Fibroblast of villous mesenchyme (primary cell): ENCODE measurements around the gene MAGOH. TPM values are rescaled to one million over a fixed set of nuclear protein-coding genes. Genes with fewer than 3 reads are reported as not detected.
"Not testable (repeated sequence)": the region's sequence is repeated elsewhere in the genome, so short reads cannot be mapped to it uniquely, and the experiment has no call there.

Source experiments
- DNase-seq: peaks from one replicate; pipeline ENCODE4 v3.0.0-alpha.2; 2010; ENCODE audit warnings: low read depth
- H3K4me3 ChIP-seq: 2 replicates; pipeline ENCODE4 v1.5.1; 2011; ENCODE audit warnings: low read depth, mild to moderate bottlenecking, low read length
- total RNA-seq: library from RNA; depleted of rRNA; stranded (reverse); fragments of >200 nt; gene quantifications from 2 replicates; pipeline ENCODE4 v1.2.3, GENCODE V29; 2012
- TF ChIP-seq, protein P1 (sequence below): IDR thresholded peaks from 2 replicates; pipeline ENCODE4 v1.5.1; 2012; ENCODE audit warnings: low read depth, mild to moderate bottlenecking, low read length; ENCODE audit not compliant: insufficient read depth

MAGOH gene
- total RNA-seq, 1 donor: 30.2 TPM

DNA sequence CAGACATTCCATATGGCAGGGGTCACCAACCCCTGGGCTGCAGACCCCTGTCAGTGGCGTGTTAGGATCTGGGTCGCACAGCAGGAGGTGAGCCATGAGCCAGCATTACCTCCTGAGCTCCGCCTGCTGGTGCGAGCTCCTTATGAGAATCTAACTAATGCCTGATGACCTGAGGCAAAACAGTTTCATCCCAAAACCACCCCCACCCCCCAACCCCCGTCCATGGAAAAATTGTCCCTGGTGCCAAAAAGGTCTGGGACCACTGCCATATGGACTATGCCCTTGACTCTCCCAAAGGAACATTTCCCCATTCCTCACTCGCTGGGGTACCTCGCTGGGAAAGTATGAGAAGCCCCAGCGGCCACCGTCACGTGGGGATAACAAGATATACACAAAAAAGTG is 48.1 kb downstream of the MAGOH start:
- no peak for DNase-seq
- TF ChIP-seq, protein P1, sequence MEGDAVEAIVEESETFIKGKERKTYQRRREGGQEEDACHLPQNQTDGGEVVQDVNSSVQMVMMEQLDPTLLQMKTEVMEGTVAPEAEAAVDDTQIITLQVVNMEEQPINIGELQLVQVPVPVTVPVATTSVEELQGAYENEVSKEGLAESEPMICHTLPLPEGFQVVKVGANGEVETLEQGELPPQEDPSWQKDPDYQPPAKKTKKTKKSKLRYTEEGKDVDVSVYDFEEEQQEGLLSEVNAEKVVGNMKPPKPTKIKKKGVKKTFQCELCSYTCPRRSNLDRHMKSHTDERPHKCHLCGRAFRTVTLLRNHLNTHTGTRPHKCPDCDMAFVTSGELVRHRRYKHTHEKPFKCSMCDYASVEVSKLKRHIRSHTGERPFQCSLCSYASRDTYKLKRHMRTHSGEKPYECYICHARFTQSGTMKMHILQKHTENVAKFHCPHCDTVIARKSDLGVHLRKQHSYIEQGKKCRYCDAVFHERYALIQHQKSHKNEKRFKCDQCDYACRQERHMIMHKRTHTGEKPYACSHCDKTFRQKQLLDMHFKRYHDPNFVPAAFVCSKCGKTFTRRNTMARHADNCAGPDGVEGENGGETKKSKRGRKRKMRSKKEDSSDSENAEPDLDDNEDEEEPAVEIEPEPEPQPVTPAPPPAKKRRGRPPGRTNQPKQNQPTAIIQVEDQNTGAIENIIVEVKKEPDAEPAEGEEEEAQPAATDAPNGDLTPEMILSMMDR: no peak

DNA sequence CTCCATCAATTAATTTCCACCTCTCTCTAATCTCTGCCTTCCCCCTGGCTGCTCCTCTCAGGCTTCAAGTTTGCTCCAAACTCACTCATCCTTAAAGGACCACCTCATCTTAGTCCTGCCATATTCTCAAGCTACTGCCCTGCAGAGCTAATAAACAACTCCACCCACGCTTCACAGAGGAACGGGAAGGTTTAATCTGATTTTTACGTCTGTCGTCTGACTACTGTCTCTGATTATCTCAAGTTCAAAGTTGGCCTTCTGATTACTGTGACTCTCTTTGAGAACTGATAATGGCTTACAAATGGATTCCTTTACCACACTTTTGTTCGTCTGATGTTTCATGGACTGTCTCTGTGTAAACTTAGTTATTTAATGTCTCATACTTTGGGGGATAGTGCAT is 49.3 kb downstream of the MAGOH start:
- TF ChIP-seq, protein P1: no peak
- DNase-seq: peak; percentile 11

More for the DNA sequence above, 48.1 kb downstream of the MAGOH start:
- H3K4me3 ChIP-seq: no peak overlapping the region

DNA sequence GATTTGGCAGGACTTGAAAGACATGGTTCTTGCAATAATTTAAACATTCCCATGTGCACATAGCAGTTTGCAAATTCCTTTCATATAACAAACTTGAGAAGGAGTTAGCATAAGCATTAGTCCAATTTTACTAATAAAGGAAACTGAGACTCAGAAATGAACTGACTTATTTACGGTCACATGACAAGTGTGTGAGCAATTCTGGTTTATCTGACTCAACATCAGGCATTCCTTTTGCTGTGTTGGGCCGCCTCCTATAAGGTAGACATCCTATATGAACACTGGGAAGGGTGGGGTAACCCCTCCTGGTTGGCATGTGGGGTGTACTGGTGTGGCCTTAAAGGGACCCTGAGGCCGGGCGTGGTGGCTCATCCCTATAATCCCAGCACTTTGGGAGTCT is 50.2 kb downstream of the MAGOH start:
- DNase-seq: no peak
- H3K4me3 ChIP-seq: no peak overlapping the region
- TF ChIP-seq, protein P1: no peak

More for the DNA sequence above, 49.3 kb downstream of the MAGOH start:
- no peak overlapping the region for H3K4me3 ChIP-seq

DNA sequence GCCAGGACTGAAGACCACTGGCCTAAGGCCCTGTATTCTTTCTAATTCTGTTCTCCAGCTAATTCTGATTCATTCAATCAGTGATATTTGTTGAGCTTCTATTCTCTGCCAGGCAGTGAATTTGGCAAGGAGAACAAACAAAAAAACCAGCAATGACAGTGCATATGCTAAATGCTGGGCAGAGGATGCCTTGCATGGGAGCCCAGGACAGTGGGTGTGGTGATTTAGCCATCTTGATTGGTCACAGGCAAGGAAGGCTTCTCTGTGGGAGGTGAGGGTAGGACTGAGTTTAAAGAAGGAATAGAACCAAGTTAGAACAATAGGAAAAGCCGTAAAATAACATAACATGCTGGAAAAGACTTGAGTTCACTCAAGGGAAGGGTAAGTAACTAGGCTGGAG is 50.9 kb downstream of the MAGOH start:
- DNase-seq: no peak
- TF ChIP-seq, protein P1: no peak

DNA sequence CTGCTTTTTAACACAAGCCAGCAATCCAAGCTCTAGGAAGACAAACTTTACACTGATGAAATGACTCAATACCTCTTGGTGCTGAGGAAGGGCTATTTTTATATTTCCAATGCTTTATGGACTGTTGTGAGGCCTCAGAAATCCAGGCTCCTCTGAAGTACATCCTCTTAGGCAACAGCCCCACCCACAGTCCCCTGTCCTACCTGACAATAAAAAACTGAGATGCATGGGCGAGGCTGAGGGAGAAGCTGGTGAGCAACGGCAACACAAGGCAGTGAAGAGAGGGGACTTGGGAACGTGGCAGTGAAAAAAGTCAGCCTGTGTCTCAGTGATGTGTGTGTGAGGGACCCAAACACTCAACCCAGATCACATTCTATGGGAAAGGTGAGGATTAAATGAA is 51.8 kb downstream of the MAGOH start:
- H3K4me3 ChIP-seq: no peak overlapping the region
- DNase-seq: no peak
- TF ChIP-seq, protein P1: no peak

More for the DNA sequence above, 50.9 kb downstream of the MAGOH start:
- no peak overlapping the region for H3K4me3 ChIP-seq

DNA sequence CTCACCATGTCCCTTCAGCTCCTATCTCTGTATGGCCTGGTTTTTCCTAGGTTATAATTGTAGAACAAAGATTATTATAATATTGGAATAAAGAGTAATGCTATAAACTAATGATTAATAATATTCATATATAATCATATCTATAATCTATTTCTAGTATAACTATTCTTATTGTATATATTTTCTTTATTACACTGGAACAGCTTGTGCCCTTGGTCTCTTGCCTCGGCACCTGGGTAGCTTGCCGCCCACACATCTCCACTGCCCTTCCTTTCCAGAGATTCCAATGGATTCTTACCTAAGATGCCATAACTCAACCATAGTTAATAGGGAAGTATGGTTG is 52.4 kb downstream of the MAGOH start:
- H3K4me3 ChIP-seq, DNase-seq: not testable (repeated sequence)

DNA sequence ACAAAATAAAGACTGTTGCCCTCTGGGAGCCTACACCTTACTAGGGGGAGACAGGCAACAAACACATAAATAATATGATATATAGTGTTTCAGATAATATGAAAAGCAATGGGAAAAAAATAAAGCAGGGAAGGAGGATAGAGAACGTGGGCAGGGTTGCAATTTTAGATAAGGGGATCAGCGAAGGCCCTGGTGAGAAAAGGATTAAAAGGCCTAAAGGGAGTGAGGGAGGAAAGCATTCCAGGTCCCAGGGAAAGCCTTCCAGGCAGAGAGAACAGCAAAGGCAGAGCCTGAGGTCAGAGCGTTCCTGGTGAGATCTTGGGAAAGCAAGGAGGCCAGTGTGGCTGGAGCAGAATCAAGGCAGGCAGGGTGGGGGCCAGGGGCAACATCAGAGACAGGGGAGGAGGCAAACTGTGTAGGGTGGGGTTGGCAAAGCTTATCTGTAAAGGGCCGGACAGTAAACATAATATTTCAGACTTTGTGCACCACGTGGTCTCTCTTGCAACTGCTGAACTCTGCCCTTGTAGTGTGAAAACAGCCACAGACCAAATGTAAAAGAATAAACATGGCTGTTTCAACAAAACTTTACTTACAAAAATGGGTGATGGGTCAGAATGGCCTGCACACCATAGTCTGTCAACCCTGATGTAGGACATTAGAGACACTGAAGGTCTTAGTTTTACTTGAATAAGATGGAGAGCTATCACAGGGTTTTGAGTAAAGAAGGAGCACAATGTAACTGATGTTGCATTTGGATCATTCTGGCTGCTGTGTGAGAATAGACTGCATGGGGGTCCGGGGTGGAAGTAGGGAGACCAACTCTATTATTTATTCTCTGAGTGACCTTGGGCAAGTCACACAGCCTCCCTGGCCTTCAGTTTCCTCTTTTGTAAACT is 55.0 kb downstream of the MAGOH start:
- DNase-seq: peak; percentile 99
- H3K4me3 ChIP-seq: no peak overlapping the region
- TF ChIP-seq, protein P1: no peak
